Endothelial cell of umbilical vein (primary cell): Measurements from ENCODE around the gene TMEM129.

Source experiments
- CTCF ChIP-seq, 2 donors: IDR thresholded peaks; 1 replicate in 1 of 2; 2 replicates in 1 of 2; pipeline ENCODE4 v1.5.1; 2011; ENCODE audit warnings: low read length in 2 of 2, mild to moderate bottlenecking in 2 of 2, moderate library complexity in 2 of 2, control low read depth in 1 of 2, inconsistent platforms in 1 of 2, low read depth in 1 of 2; ENCODE audit not compliant: insufficient read depth in 1 of 2; ENCODE audit errors: extremely low read depth in 1 of 2
- EZH2 ChIP-seq: IDR thresholded peaks from 2 replicates; pipeline ENCODE4 v1.6.1; 2012; ENCODE audit warnings: borderline replicate concordance, low read depth, mild to moderate bottlenecking, moderate library complexity, low read length, inconsistent platforms; ENCODE audit not compliant: severe bottlenecking
- FOS ChIP-seq: IDR thresholded peaks from 2 replicates; pipeline ENCODE4 v1.6.1; 2011; ENCODE audit warnings: mild to moderate bottlenecking, low read length, moderate library complexity, borderline replicate concordance; ENCODE audit not compliant: insufficient read depth
- JUN ChIP-seq: IDR thresholded peaks from 2 replicates; pipeline ENCODE4 v1.6.1; 2011; ENCODE audit warnings: borderline replicate concordance, low read depth; ENCODE audit not compliant: insufficient read length, insufficient read depth
- MAX ChIP-seq: IDR thresholded peaks from 2 replicates; pipeline ENCODE4 v1.6.1; 2011; ENCODE audit not compliant: insufficient read depth, insufficient read length
- POLR2A ChIP-seq: IDR thresholded peaks from 2 replicates; pipeline ENCODE4 v1.6.1; 2012; ENCODE audit warnings: low read depth, mild to moderate bottlenecking, control low read depth, low read length
- POLR2AphosphoS5 ChIP-seq: IDR thresholded peaks from 2 replicates; pipeline ENCODE4 v1.6.1; 2012; ENCODE audit warnings: low read depth, mild to moderate bottlenecking, control low read depth, low read length, moderate library complexity; ENCODE audit not compliant: insufficient read depth

DNA sequence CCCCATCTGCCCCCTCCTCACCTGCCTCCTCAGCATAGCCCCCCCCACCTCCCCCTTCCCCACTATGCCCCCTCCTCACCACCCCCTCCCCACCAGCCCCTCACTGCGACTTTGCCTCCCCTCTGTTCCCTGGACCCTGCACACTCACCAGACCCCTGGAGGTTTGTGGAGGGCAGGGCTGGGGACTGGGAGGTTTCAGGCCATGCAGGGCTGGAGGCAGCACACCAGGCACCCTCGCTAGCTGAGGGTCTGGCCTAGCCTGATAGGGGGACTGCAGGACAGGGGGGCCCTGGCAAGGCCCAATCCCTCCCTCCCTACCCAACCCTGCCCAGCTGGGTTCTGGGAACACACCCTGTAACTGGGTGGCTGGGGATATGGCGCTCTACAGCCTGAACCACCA lies 28.2 kb upstream of the TMEM129 start:
- TF ChIP-seq CTCF (IDR thresholded peaks at IDR 0.05; ENCODE audit: extremely low read depth in 1 of 2, insufficient read depth in 1 of 2, low read depth in 1 of 2, low read length in 2 of 2) (no peak), POLR2AphosphoS5 (no peak), POLR2A (no peak), MAX (no peak), EZH2 (no peak), FOS (no peak), JUN (no peak)
